ENCODE results near the gene PINLYP.

The PINLYP gene

DNA sequence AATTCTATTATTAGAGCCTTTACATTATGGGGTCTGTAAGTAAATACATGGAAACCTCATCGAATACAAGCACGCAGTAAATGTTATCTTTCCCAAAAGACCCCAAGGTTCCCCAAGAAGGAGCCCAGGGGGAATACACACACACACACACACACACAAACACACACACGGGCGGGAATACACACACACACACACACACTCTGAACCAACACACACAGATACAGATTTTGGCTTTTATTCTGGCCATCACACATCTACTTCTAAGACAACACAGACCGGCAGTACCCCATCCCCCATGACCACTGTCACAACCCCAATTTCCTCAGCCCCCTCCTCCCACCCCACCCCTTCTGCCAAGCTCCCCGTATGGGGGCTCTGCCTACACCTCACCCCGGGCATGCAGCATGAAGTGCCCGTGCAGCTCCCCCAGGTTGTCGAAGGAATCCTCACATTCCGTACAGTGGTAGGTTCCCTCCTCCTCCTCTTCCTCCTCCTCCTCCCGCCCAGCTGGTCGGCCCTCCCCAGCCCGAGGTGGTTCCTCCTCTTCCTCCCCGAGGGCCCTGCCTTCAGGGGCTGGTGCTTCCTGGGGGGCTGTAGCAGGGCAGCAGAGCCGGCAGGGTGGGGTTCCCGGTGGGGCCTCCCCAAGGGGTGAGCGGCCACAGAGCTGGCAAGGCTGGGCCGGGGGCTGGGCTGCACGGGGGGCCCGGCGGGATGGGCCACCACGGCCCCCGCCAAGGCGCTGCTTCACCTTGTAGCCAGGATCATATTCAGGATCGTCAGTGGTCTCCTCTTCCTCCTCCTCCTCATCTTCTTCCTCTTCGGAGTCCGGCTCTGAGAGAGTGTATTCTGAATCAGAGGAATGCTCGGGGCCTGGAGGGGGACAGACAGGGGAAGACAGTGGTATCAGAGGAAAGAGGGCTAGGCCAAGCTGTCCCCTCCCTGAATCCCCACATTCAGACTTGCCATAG lies 31.9 kb downstream of the PINLYP start:
- no peak for FAIRE-seq

- FAIRE-seq, result no peak
Measured at GRCh38 chr19:43609872-43610271, 34.3 kb downstream of the PINLYP start.

DNA sequence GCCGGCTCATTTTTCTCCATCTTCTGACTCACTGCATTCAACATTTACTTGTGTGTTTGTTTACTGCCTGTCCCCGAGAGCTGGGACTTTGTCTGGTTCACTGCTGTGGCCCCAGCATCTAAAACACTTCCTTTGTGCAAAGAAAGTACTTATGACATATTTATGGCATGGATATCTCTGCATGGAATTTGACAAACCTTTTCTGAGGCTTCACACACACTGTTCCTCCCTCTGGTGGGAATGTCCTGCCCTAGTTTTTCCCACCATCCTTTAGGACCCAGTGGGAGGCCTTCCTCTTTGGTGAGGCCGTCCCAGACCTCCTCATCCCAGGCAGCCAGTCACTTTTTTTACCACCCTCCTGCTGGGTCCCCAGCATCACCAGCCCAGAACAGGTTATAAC lies 34.9 kb downstream of the PINLYP start:
- FAIRE-seq, result no peak

DNA sequence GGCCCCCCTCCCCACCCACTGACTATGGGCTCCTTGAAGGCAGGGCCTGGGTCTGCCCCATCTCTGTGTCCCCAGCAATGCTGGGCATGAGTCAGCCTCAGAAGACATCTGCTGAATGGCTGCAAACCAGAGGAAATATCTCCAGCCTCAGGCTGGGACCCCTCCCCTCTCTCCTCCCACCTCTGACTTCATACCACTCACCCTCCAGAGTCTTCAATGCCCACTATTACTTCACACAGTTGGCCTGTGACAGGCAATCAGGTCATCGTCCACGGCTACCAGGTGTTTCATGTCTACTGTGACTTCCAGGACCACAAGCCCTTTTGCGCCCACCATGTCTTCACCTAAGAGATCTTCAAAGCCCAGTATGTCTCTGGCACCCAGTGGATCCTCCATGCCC lies 36.2 kb downstream of the PINLYP start, which contains the start of gene SRRM5:
SRRM5 (plus strand) TSS at position 301 of the 400 bp plus-strand sequence; CDS start at position 335, 34 bp downstream.
- FAIRE-seq, result no peak

DNA sequence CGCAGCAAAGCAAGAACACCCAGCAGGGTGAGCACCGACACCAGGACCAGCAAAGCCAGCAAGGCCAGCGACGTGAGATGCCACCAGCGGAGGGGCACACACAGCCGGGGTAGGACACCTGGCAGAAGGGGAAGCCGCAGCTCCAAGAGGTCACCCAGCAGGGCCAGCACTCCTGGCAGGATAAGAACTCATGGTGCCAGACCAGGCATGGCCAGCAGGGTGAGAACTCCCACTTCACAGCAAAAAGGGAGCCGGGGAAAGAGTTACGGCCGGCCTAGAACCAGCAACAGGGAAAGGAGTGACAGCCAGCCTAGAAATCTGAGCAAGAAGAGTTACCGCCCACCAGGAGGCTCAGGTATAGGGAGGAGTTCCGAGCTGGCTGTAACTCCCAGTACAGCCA lies 36.8 kb downstream of the PINLYP start:
- FAIRE-seq, result no peak

- FAIRE-seq, result no peak
Measured at GRCh38 chr19:43616306-43616705, 40.7 kb downstream of the PINLYP start.

DNA sequence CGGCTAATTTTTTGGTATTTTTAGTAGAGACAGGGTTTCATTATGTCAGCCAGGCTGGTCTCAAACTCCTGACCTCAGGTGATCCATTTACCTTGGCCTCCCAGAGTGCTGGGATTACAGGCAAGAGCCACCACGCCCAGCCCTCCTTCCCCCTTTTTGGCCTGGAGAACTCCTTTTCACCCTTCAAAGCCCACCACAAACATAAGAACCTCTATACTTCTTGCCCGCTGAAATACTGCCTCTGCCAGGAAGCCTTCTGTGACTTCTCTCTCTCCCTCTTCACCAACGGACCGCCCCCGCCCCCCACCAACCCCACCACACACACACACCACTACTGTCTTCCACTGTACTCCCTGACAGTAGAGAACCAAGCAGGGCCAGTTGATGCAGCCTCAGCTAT lies 41.4 kb downstream of the PINLYP start:
- FAIRE-seq, result no peak

GRCh38 chr19:43618921-43619261 lies 43.3 kb downstream of the PINLYP start:
- FAIRE-seq, result no peak

GRCh38 chr19:43619262-43620060 lies 43.9 kb downstream of the PINLYP start, which contains the start of gene ZNF428:
Gene ZNF428 (minus strand): TSS chr19:43619629. CDS start chr19:43614304, 5,325 bp downstream.
- FAIRE-seq, result no peak

- FAIRE-seq, result no peak
Measured at GRCh38 chr19:43620061-43621001, 44.7 kb downstream of the PINLYP start.

GRCh38 chr19:43622070-43622469 lies 46.5 kb downstream of the PINLYP start:
- FAIRE-seq, result no peak

GRCh38 chr19:43622956-43623355 lies 47.4 kb downstream of the PINLYP start:
- no peak for FAIRE-seq

DNA sequence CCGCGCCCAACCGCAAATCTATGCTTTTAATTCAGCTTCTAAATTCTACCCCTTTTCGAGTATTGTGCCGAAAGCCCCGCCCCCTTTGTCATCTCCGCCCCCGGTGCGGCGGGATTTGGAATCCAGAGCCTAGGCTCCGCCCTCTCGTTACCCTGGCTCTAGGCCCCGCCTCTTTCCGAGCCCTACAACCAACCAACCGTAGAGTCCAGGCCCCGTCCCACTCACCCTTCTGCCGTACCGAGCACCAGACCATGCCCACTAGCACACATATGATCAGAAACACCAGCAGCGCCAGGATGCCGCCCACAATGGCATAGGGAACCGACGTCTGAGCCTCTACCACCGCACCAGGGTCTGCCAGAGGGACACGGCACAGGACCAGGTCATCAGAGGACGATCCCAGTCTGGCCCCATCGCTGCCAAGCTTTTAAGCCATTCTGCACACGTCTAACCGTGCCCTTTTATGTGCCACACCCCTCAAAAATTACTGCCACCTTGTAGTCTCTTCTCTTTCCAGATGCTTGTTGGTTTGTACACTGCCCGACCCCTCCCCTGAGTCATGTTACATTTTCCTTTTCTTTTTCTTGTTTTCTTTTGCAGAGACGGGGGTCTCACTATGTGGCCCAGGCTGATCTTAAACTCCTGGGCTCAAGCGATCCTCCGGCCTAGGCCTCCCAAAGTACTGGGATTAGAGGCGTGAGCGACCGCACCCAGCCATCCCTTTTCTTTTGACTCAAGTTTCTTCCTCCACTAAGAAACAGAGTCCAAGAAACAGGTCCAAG lies 48.5 kb downstream of the PINLYP start:
- FAIRE-seq, result no peak

- FAIRE-seq, result no peak
Measured at GRCh38 chr19:43624933-43625332, 49.3 kb downstream of the PINLYP start.

- no peak for FAIRE-seq
Measured at GRCh38 chr19:43625918-43626579, 50.4 kb downstream of the PINLYP start.

DNA sequence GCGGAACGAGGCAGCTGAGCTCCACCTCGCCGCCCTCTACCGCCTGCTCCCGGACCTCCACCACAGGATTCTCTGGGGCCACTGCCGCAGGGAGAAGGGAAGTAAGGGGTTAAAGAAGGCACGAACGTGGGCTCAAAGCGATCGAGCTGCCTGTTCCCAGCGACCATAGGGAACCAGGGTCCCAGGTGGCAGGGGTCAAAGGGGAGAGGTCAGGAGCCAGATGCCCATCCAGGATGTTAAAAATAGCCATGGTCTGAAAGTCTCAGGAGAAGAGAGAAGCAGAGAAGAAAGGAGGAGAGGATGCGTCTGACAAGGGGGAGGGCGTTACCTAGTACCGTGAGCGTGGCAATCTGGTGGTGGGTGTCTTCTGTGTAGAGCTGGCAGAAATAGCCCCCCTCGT lies 51.2 kb downstream of the PINLYP start:
- FAIRE-seq, result no peak

GRCh38 chr19:43628646-43629326 lies 53.2 kb downstream of the PINLYP start:
- FAIRE-seq, result no peak

GRCh38 chr19:43631491-43631890 lies 55.9 kb downstream of the PINLYP start:
- FAIRE-seq, result no peak

Measured in endometrium (tissue), 2 donors.